Endothelial cell of umbilical vein (primary cell): ENCODE data around the gene CLPTM1L. TPM values are rescaled to one million over a fixed set of nuclear protein-coding genes. Genes with fewer than 3 reads are reported as not detected.

Experiments used
- BruUV-seq: library from RNA; stranded (reverse); fragments of 400-500 nt; replicated peaks from 2 replicates; lab custom pipeline; 2021; lab: Mats Ljungman, UMichigan
- CTCF ChIA-PET: fragments of 300-600, 350-600 bp; sonication (Branson Sonifier 250); formaldehyde crosslinking; loops from one replicate; lab custom pipeline; 2021; ENCODE audit warnings: antibody characterized with exemption, inconsistent platforms; lab: Charles Lee
- POLR2A ChIA-PET: fragments of 300-600, 350-600 bp; sonication (Branson Sonifier 250); formaldehyde crosslinking; loops from one replicate; lab custom pipeline; 2021; ENCODE audit warnings: antibody characterized with exemption, inconsistent platforms; lab: Charles Lee
- DNase-seq: peaks from one replicate; pipeline ENCODE4 v3.0.0-alpha.2; 2011; ENCODE audit warnings: low read depth, low spot score
- FAIRE-seq: peaks from 2 replicates; lab custom pipeline; 2011; peaks lifted over from hg19 to GRCh38; lab: Jason Lieb, UNC
- H2AFZ ChIP-seq: 2 replicates; pipeline ENCODE4 v1.6.0; 2012; ENCODE audit warnings: low read depth, low read length, control low read depth, inconsistent platforms
- H3K27ac ChIP-seq: 2 replicates; pipeline ENCODE4 v1.5.1; 2011; ENCODE audit warnings: low read depth, mild to moderate bottlenecking, control low read depth, low read length, moderate library complexity; ENCODE audit not compliant: insufficient read depth
- H3K27me3 ChIP-seq, 2 experiments: 2 replicates each; pipeline versions ENCODE4 v1.6.0 to v1.6.1; 2011; ENCODE audit warnings: low read length in 2 of 2, mixed read lengths in 1 of 2; ENCODE audit not compliant: control insufficient read depth in 2 of 2, insufficient read depth in 2 of 2
- H3K36me3 ChIP-seq, 2 experiments: 2 replicates in 1 of 2; 3 replicates in 1 of 2; pipeline ENCODE4 v1.5.1; 2011; ENCODE audit warnings: low read length in 2 of 2, mild to moderate bottlenecking in 1 of 2, moderate library complexity in 1 of 2; ENCODE audit not compliant: control insufficient read depth in 2 of 2, insufficient read depth in 2 of 2; ENCODE audit errors: extremely low read depth in 1 of 2
- H3K4me1 ChIP-seq: 3 replicates; pipeline ENCODE4 v1.5.1; 2011; ENCODE audit warnings: mild to moderate bottlenecking, low read length; ENCODE audit not compliant: control insufficient read depth, insufficient read depth; ENCODE audit errors: extremely low read depth
- H3K4me2 ChIP-seq: 2 replicates; pipeline ENCODE4 v1.6.1; 2011; ENCODE audit warnings: low read length, control low read depth, mixed read lengths; ENCODE audit not compliant: insufficient read depth
- H3K4me3 ChIP-seq, 3 experiments: fragments of 200-600 bp in 1 of 3; sonication (generic), shearing (Covaris generic) in 1 of 3; replicated peaks in 1 of 3; 2 replicates each; pipeline ENCODE4 v1.5.1; 2011 to 2016; ENCODE audit warnings: control low read depth in 3 of 3, low read length in 3 of 3, mild to moderate bottlenecking in 2 of 3, inconsistent platforms in 1 of 3, low read depth in 1 of 3, moderate library complexity in 1 of 3; ENCODE audit not compliant: insufficient read depth in 1 of 3
- H3K79me2 ChIP-seq: 2 replicates; pipeline ENCODE4 v1.6.0; 2012; ENCODE audit warnings: low read length, inconsistent platforms; ENCODE audit not compliant: control insufficient read depth, insufficient read depth
- H3K9ac ChIP-seq: replicated peaks from 2 replicates; pipeline ENCODE3; 2011; ENCODE audit warnings: low read length, control low read depth; ENCODE audit not compliant: insufficient read depth; ENCODE audit errors: extremely low read depth
- H3K9me1 ChIP-seq: replicated peaks from 3 replicates; pipeline ENCODE4 v1.6.0; 2011; ENCODE audit warnings: mild to moderate bottlenecking, low read length; ENCODE audit not compliant: control insufficient read depth, insufficient read depth; ENCODE audit errors: extremely low read depth
- H3K9me3 ChIP-seq: replicated peaks from 2 replicates; pipeline ENCODE4 v1.5.1; 2012; ENCODE audit warnings: low read length, inconsistent platforms; ENCODE audit not compliant: control insufficient read depth, insufficient read depth
- H4K20me1 ChIP-seq: replicated peaks from 2 replicates; pipeline ENCODE3; 2011; ENCODE audit warnings: mild to moderate bottlenecking, low read length; ENCODE audit not compliant: control insufficient read depth, insufficient read depth; ENCODE audit errors: extremely low read depth
- CTCF ChIP-seq, 2 donors: IDR thresholded peaks; 1 replicate in 1 of 2; 2 replicates in 1 of 2; pipeline ENCODE4 v1.5.1; 2011; ENCODE audit warnings: low read length in 2 of 2, mild to moderate bottlenecking in 2 of 2, moderate library complexity in 2 of 2, control low read depth in 1 of 2, inconsistent platforms in 1 of 2, low read depth in 1 of 2; ENCODE audit not compliant: insufficient read depth in 1 of 2; ENCODE audit errors: extremely low read depth in 1 of 2
- EZH2 ChIP-seq: IDR thresholded peaks from 2 replicates; pipeline ENCODE4 v1.6.1; 2012; ENCODE audit warnings: borderline replicate concordance, low read depth, mild to moderate bottlenecking, moderate library complexity, low read length, inconsistent platforms; ENCODE audit not compliant: severe bottlenecking
- FOS ChIP-seq: IDR thresholded peaks from 2 replicates; pipeline ENCODE4 v1.6.1; 2011; ENCODE audit warnings: mild to moderate bottlenecking, low read length, moderate library complexity, borderline replicate concordance; ENCODE audit not compliant: insufficient read depth
- GATA2 ChIP-seq: IDR thresholded peaks from 2 replicates; pipeline ENCODE4 v1.7.0; 2011; ENCODE audit warnings: low read depth, mild to moderate bottlenecking, moderate library complexity, mixed read lengths, low read length; ENCODE audit not compliant: insufficient read length, insufficient read depth
- JUN ChIP-seq: IDR thresholded peaks from 2 replicates; pipeline ENCODE4 v1.6.1; 2011; ENCODE audit warnings: borderline replicate concordance, low read depth; ENCODE audit not compliant: insufficient read length, insufficient read depth
- MYC ChIP-seq: IDR thresholded peaks from one replicate; pipeline ENCODE4 v1.6.1; 2011; ENCODE audit warnings: mild to moderate bottlenecking, low read depth, low read length
- POLR2A ChIP-seq: IDR thresholded peaks from 2 replicates; pipeline ENCODE4 v1.6.1; 2012; ENCODE audit warnings: low read depth, mild to moderate bottlenecking, control low read depth, low read length
- POLR2AphosphoS5 ChIP-seq: IDR thresholded peaks from 2 replicates; pipeline ENCODE4 v1.6.1; 2012; ENCODE audit warnings: low read depth, mild to moderate bottlenecking, control low read depth, low read length, moderate library complexity; ENCODE audit not compliant: insufficient read depth
- dilution Hi-C: fragments of 300-500 bp; cut with MboI; formaldehyde crosslinking; loops from one replicate; pipeline ENCODE4 v1.15.0; 2019; ENCODE audit warnings: low sequenced_read_pairs; ENCODE audit not compliant: extremely low pct_ligation_motif_present
- intact Hi-C: fragments of 100-400 bp; cut with micrococcal nuclease; formaldehyde crosslinking; loops from one replicate; pipeline ENCODE4 v1.10.0; 2022
- polyA plus RNA-seq, 4 experiments: library from polyadenylated mRNA; depleted of rRNA in 3 of 4; stranded (reverse) in 3 of 4; unstranded in 1 of 4; fragments of >200 nt; gene quantifications; 2 replicates each; pipeline versions ENCODE4 v1.2.1 to v1.2.3, GENCODE V29; 2011 to 2012; ENCODE audit warnings: missing spikeins in 1 of 4
- total RNA-seq: library from RNA; stranded (reverse); gene quantifications from 2 replicates; pipeline ENCODE4 v1.2.3, GENCODE V29; 2021
- TF ChIP-seq, protein P1 (sequence below): IDR thresholded peaks from 2 replicates; pipeline ENCODE4 v1.6.1; 2011; ENCODE audit not compliant: insufficient read depth, insufficient read length

The CLPTM1L gene
- total and polyA plus RNA-seq, 2 donors (not counting 3 experiments of a cell fraction or from before 2014, with no cell fraction given): 116 to 191 TPM

DNA sequence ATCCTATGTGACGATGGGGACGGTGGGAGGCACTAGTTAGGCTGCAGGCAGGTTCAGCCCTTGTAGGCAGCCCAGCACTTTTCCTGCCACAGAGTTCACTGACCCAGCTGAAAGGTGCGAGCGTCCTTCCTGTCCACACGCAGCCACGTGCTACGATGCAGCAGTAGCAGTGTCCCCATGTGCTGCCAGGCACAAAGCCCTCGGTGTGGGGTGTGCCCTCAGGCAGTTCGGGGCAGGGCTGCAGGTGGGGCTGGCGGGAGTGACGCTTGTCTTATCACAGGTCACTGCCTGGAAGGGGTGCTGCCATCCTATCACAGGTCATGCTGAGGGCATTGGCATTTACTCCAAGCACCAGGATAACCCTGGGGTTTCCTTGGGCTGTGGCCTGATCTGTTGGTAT lies 46.8 kb upstream of the CLPTM1L start:
- Histone ChIP-seq H2AFZ (no peak overlapping the region), H3K79me2 (no peaks in the 10 kb centered on the region), H3K9me1 (no peaks in the 10 kb centered on the region), H3K4me3 (no peak overlapping the region), H3K36me3 (no peaks in the 10 kb centered on the region), H3K4me2 (no peak overlapping the region), H3K4me1 (no peaks in the 10 kb centered on the region), H3K27me3 (peaks cover 0 to 8% of the 10 kb centered on the region in 2 experiments), H3K9me3 (no peaks in the 10 kb centered on the region), H4K20me1 (no peaks in the 10 kb centered on the region), H3K9ac (no peak overlapping the region), H3K27ac (no peak overlapping the region)
- BruUV-seq: no TSS peak
- intact Hi-C loops (no loop called here), dilution Hi-C loops (no loop called here)
- FAIRE-seq: no peak
- CTCF ChIA-PET: no interaction called here
- TF ChIP-seq EZH2: no peak
- DNase-seq: no peak
- POLR2A ChIA-PET: no interaction called here

DNA sequence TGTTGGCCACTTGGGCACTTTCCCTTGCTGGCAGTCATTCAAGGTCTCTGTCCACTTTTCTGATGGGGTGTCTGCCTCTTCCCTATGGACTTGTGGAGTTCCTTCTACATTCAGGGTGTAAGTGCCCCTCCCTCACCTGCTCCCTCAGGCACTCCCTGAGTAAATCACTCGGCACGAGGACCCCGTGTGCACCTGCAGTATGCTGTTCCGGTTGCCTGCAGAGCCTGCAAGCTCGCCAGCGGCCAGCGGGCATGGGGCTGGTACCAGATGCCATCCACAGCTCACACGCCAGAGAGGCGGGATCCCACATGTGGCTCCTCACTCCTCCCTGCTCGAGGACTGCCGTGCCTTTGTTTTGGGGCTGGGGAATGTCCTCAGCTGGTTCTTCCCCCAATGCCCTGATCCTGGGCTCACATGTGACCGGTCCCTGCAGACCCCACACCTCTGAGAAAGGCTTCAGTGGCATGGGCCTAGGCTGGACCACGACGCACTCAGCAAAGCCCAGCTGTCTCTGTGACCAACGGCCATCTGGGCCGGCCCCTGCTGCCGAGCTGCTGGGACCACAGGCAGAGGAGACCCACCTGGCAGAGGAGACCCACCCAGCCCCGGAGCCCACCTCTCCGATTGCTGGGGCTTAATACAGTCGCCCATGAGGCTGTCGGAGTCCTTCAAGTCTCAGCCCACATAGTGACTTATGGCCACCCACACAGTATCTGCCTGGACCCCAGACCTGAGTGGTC lies 46.1 kb upstream of the CLPTM1L start:
- intact Hi-C loops: no loop called here
- dilution Hi-C loops: no loop called here
- ChIA-PET POLR2A (no interaction called here), CTCF (no interaction called here)
- Histone ChIP-seq H3K4me2 (no peak overlapping the region), H3K79me2 (no peaks in the 10 kb centered on the region), H3K9ac (no peak overlapping the region), H3K9me3 (no peaks in the 10 kb centered on the region), H3K36me3 (no peaks in the 10 kb centered on the region), H3K27me3 (peaks cover 0 to 11% of the 10 kb centered on the region in 2 experiments), H3K9me1 (no peaks in the 10 kb centered on the region), H3K4me1 (no peaks in the 10 kb centered on the region), H4K20me1 (no peaks in the 10 kb centered on the region), H2AFZ (no peak overlapping the region), H3K27ac (no peak overlapping the region), H3K4me3 (no peak overlapping the region)
- no TSS peak for BruUV-seq
- FAIRE-seq (no peak), DNase-seq (no peak)
- TF ChIP-seq CTCF (IDR thresholded peaks at IDR 0.05; ENCODE audit: extremely low read depth in 1 of 2, insufficient read depth in 1 of 2, low read depth in 1 of 2, low read length in 2 of 2): no peak
- TF ChIP-seq POLR2AphosphoS5: no peak
- TF ChIP-seq, protein P1, sequence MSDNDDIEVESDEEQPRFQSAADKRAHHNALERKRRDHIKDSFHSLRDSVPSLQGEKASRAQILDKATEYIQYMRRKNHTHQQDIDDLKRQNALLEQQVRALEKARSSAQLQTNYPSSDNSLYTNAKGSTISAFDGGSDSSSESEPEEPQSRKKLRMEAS: no peak
- no peak for TF ChIP-seq JUN
- TF ChIP-seq MYC: no peak
- no peak for TF ChIP-seq FOS
- no peak for TF ChIP-seq GATA2
- no peak for TF ChIP-seq EZH2
- TF ChIP-seq POLR2A: no peak
